Fibroblast of villous mesenchyme (primary cell): Measurements from ENCODE around the gene MYO1E. TPM values are rescaled to one million over a fixed set of nuclear protein-coding genes. Genes with fewer than 3 reads are reported as not detected.

Source experiments
- DNase-seq: peaks from one replicate; pipeline ENCODE4 v3.0.0-alpha.2; 2010; ENCODE audit warnings: low read depth
- H3K4me3 ChIP-seq: 2 replicates; pipeline ENCODE4 v1.5.1; 2011; ENCODE audit warnings: low read depth, mild to moderate bottlenecking, low read length
- total RNA-seq: library from RNA; depleted of rRNA; stranded (reverse); fragments of >200 nt; gene quantifications from 2 replicates; pipeline ENCODE4 v1.2.3, GENCODE V29; 2012
- TF ChIP-seq, protein P1 (sequence below): IDR thresholded peaks from 2 replicates; pipeline ENCODE4 v1.5.1; 2012; ENCODE audit warnings: low read depth, mild to moderate bottlenecking, low read length; ENCODE audit not compliant: insufficient read depth

Gene MYO1E
- total RNA-seq, 1 donor, result 107 TPM

DNA sequence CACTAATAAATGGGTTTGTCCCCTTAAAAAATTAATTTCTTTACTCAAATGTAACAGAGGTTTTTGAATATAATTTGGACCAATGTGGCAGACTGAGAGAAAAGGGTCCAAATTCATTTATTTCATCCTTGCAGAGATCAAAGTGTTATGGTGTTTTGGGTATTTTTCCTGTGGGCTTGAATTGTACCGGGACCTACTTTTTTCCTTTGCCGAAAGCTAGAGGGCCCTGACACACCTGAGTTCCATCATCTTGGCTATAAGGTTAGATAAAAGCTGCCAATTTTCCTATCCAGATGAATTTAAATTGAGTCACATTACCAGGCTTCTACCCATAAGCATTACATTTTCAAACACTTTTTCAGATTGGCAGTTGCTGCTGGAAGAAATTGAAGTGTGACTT is 266.8 kb downstream of the MYO1E start:
- TF ChIP-seq, protein P1, sequence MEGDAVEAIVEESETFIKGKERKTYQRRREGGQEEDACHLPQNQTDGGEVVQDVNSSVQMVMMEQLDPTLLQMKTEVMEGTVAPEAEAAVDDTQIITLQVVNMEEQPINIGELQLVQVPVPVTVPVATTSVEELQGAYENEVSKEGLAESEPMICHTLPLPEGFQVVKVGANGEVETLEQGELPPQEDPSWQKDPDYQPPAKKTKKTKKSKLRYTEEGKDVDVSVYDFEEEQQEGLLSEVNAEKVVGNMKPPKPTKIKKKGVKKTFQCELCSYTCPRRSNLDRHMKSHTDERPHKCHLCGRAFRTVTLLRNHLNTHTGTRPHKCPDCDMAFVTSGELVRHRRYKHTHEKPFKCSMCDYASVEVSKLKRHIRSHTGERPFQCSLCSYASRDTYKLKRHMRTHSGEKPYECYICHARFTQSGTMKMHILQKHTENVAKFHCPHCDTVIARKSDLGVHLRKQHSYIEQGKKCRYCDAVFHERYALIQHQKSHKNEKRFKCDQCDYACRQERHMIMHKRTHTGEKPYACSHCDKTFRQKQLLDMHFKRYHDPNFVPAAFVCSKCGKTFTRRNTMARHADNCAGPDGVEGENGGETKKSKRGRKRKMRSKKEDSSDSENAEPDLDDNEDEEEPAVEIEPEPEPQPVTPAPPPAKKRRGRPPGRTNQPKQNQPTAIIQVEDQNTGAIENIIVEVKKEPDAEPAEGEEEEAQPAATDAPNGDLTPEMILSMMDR, result peak; percentile 17
- no peak for DNase-seq
- H3K4me3 ChIP-seq, result peak overlapping the region; percentile 98

DNA sequence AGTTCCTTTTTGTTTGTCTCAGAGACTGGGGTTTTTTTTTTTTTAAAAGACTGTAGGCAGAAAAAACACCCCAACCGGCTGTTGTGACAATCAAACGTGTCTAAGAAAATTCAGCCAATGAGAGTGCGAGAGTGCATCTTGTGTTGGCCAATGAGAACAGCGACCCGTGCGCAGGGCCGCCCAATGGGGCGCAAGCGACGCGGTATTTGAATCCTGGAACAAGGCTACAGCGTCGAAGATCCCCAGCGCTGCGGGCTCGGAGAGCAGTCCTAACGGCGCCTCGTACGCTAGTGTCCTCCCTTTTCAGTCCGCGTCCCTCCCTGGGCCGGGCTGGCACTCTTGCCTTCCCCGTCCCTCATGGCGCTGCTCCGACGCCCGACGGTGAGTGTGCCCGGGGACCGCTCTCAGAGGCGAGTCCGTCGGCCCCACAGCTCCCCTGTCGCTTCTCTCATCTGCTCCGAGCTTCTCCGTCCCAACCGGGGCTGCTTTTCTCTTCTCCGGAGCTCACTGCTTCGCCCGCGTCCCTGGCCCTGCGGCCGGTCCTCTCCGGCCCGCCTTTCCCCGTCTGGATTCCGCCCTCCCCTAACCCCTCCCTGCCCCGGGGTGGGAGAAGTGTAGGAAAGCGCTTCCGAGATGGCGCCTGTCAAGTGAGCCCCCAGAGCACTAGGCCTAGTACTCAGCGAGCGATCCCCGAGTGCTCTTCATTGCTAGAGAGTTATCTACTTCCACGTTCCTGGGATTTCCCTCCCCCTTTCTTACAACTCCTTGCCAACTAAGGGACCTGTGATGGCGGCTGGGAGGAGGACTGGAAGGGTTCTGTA is 267.5 kb downstream of the MYO1E start, which contains the start of gene CCNB2:
Gene CCNB2 (plus strand): TSS at position 235 of the 821 bp plus-strand sequence. CDS start 123 bp downstream, at position 358.
- DNase-seq, result peak; percentile 94
- TF ChIP-seq, protein P1, result no peak

DNA sequence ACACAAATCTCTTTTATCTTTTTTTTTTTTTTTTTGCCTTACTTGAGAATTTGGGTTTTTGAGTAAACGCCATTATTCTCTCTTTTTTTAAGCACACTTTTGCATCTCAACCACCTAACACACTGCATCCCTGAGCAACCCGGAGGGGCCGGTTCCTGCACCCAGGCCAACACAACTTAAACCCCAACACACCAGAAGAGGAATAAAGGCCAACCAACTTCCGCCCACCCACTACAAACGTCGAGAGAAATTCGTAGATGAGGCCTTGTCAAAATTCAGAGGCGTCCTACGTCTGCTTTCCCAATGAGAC is 268.1 kb downstream of the MYO1E start:
- peak overlapping the region; percentile 98 for H3K4me3 ChIP-seq
- TF ChIP-seq, protein P1, result no peak
- no peak for DNase-seq

More for the DNA sequence above, 267.5 kb downstream of the MYO1E start, which contains the start of gene CCNB2:
- H3K4me3 ChIP-seq, result peak within 1 kb of the TSS; percentile 98

DNA sequence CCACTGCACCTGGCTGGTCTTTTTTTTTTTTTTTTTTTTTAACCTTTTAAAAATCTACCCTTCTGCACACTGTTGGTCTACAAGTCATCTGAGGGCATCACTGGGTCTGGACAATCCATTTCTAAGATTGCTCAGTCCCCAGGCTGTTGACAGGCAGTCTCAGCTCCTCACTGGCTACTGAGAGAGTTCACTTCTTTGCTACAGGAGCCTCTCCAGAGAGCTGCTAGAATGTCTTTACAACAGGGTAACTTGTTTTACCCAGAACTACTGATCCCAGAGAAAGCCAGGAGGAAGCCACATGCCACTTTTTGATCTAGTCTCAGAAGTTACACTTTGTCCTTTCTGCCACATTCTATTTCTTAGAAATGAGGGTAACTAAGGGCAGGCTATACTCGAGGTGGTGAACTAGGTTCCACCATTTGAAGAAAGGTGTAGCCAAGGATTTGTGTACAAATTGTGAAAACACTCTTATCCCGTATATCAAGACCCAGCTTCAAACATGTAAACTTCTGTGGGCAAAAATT is 273.4 kb downstream of the MYO1E start:
- DNase-seq, result no peak
- TF ChIP-seq, protein P1, result no peak
- no peak overlapping the region for H3K4me3 ChIP-seq

DNA sequence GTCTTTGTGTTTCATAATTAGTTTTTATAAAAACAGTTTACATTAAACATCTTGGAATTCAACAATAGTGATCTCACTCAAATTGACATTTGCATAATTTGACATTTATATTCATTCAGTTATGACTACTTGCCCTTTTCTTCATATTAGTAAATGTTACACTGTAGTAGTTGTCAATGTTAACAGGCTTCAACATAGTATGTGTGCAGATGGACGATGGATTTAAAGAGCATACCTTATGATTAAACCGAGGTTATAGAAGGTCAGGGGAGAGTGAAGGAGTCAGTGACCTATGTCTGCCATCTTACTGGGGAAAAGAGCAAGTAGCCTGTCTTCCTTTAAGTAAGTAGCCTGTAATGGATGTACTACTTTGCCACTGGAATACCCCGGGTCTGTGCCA is 276.2 kb downstream of the MYO1E start:
- no peak for DNase-seq
- no peak overlapping the region for H3K4me3 ChIP-seq
- TF ChIP-seq, protein P1, result no peak

DNA sequence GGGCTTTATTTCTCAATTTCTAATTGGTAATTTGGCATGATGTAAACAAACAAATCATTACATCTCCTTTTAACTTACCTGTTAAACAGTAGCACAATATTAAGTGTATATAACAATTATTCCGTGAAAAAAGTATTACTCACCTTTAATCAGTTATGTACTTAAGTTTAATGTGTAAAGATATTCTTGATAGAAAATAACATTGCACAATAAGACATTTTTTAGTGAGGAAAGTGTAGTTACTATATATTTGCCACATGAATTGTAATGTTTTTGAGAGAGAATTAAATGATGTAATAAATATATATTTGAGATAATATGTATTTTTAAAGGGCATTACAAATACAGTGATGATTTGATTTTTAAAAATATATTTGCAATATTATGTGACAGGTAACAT is 278.6 kb downstream of the MYO1E start:
- no peak for DNase-seq
- H3K4me3 ChIP-seq, result no peak overlapping the region
- TF ChIP-seq, protein P1, result no peak
